CD4-positive, alpha-beta T cell treated with Interferon alpha-2 for 1 hour (primary cell): ENCODE data around the gene RGMB.

Experiments
- DNase-seq, 2 donors: peaks; one replicate each; pipeline ENCODE4 v3.0.0-alpha.2; 2020 to 2022

RGMB gene

DNA sequence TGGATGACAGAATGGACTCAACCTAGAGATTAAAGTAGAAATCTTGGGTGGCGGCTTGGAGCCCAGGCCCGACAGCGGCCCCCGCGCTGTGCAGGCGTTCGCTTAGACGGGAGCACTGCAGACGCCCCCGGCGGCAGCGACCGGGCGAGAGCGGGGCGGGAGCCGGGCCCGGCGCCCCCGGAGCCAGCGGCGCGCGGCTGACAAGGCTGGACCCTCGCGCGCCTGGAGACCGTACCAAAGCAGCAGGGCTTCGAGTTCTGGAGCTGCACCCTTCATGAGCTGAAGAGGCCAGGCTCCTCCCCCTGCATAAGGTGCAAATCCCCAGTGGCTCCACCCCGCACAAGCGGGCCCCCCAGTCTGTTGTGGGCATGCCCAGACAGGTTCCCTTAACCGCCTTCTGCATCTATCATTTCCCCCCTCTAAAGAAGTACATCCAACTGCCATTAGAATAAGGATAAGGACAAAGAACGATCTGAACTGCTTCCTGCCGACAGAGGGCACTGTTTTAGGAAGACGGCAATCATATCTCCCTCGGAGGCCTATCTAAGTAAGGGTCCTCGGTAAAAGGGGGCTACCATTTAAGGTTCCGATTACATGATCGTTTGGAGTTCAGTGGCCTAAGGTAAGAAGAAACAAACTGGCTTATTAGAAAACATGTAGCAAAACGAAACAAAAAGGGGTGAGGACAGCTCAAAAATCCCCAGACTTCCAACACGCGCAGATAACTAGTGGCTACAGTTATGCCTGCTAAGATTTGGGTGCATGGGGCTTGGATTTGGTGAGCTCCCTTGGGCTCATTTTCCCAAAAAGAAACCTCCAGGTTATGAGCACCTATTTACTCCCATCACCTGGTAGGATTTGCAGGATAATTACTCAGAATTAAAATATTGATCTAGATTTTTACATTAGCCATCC, 66.3 kb downstream of the RGMB start:
- peak in 1 of 2 donors; percentile 10 for DNase-seq

DNA sequence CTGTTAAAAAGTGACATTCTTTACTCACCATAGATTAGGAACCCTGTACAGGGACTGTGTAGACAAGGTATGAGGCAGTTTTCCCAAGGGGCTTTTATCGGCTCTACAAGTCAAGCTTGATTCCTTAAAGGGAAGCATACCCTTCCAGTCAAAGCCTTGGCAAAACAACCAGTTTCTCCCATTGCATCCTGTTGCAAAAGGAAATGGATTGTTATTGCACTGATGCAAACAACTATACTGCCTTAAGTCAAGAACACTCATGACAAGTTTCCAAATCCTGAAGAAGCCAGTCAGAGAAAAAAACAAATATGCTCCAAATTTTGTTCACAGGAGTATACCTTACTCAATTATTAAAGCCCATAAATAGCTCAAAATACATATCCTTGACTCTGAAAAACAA, 67.5 kb downstream of the RGMB start:
- no peak for DNase-seq

DNA sequence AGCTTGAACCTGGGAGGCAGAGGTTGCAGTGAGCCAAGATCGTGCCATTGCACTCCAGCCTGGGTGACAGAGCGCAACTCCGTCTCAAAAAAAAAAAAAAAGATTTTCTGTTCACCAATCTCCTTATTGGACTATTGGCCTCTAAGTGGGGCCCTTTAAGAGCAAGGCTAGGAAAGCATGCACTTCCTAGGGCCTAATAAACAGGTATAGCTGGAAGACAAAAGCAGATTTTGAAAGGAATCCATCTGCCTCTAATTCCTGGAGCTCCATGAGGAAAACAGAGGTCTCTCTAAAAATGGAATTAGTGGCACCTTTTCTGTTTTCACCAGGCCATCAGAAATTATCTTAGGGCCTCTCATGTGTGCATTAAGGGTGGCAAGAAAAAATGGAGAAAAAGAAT, 70.0 kb downstream of the RGMB start:
- DNase-seq = no peak

DNA sequence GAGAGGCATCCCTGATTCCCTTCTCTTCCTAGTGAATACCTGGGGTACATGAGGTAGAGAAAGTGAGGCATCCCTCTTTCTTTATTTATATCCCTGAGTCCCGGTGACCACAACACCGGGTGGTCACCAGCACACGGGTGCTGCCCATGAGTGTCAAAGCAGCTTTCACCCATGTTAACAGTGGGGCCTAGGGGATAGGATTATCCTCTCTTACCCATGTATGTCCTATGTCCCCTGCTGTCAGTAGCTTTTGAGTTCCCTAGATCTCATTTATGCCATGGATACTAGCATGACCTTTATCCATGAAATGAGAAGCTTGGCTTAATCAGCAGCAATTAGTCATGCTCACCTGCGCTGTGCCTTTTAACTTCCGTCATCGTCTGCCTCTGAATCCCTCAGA, 71.4 kb downstream of the RGMB start:
- DNase-seq = no peak

DNA sequence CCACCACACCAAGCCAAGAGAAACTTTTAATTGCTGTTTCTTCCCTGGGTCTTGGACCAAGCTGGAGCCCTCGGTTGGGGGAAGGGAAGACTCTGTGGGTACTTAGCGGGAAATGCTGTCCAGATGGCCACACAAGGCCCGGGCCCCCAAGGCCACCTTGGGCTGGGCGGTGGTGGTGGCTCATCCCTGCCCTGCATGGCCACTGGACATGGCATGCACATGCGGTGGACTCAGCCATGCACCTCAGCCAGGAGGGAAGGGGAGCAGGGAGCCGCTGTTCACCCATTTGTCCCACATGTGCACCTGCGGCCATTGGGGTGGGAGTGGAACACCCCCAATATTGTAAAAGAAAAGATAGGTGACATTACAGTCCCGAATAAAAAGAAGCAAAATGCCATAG, 72.4 kb downstream of the RGMB start:
- DNase-seq = no peak
